C4-2B (cell line): ENCODE results near the gene WDR59.

Experiments
- ZFX ChIP-seq: fragments of 450-650 bp; IDR thresholded peaks from 2 replicates; pipeline ENCODE4 v1.6.1; 2017
- TF ChIP-seq, protein P1 (sequence below): fragments of 450-650 bp; conservative IDR thresholded peaks from 2 replicates; pipeline ENCODE4 v1.5.1; 2017; ENCODE audit warnings: mild to moderate bottlenecking

DNA sequence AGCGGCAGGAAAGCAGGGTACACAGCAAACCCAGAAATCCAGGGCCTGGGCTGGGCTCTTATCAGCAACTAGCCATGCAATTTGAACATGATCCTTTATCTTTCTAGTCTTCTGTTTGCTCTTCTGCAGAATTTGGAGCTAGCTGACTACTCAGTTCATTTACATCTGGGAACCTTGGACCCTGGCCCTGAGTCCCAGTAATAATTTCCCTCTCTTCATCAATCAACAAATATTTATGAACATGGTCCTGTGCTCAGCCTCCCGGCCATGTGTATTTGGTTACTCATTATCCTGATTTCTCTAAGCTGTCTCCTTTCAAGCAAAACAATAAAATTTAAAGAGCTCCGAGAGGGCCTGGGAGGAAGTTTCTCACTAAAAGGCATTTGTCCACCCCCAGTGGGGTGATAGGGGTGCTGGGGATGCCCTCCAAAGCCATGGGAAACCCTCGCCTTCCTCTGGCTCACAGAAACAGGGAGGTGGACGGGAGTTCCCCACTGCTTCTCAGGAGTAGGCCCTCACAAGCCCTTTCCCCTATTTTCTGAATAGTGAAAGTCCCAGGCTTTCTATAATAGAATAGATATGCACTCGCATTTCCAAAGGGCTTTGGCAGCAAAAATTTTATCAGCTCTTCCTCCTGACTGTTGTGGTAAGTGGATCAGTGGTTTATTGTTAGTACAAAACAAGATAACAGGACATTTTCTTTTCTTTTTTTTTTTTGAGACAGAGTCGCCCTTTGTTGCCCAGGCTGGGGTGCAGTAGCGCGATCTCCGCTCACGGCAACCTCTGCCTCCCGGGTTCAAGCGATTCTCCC lies 6.9 kb upstream of the WDR59 start:
- TF ChIP-seq, protein P1, sequence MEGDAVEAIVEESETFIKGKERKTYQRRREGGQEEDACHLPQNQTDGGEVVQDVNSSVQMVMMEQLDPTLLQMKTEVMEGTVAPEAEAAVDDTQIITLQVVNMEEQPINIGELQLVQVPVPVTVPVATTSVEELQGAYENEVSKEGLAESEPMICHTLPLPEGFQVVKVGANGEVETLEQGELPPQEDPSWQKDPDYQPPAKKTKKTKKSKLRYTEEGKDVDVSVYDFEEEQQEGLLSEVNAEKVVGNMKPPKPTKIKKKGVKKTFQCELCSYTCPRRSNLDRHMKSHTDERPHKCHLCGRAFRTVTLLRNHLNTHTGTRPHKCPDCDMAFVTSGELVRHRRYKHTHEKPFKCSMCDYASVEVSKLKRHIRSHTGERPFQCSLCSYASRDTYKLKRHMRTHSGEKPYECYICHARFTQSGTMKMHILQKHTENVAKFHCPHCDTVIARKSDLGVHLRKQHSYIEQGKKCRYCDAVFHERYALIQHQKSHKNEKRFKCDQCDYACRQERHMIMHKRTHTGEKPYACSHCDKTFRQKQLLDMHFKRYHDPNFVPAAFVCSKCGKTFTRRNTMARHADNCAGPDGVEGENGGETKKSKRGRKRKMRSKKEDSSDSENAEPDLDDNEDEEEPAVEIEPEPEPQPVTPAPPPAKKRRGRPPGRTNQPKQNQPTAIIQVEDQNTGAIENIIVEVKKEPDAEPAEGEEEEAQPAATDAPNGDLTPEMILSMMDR: no peak
- TF ChIP-seq ZFX: no peak
